Mesenchymal stem cell (in vitro differentiated cells and primary cell): ENCODE results near the gene AIDA.
"Not testable (repeated sequence)": the region's sequence is repeated elsewhere in the genome, so short reads cannot be mapped to it uniquely, and the experiment has no call there.

Experiments
- DNase-seq: peaks from one replicate; pipeline ENCODE4 v3.0.0-alpha.2; 2013
- H2AFZ ChIP-seq: one replicate; pipeline ENCODE4 v1.6.1; 2013; ENCODE audit warnings: low read depth, mild to moderate bottlenecking, control low read depth, inconsistent platforms, low read length, moderate library complexity
- H2AK5ac ChIP-seq: 2 replicates; pipeline ENCODE4 v1.6.1; 2013; ENCODE audit warnings: low read length, moderate library complexity, mild to moderate bottlenecking, inconsistent platforms; ENCODE audit not compliant: severe bottlenecking
- H2BK120ac ChIP-seq: one replicate; pipeline ENCODE4 v1.6.1; 2013; ENCODE audit warnings: low read depth, mild to moderate bottlenecking, inconsistent platforms, low read length, moderate library complexity
- H2BK12ac ChIP-seq, 2 experiments: one replicate each; pipeline ENCODE4 v1.6.1; 2013; ENCODE audit warnings: inconsistent platforms in 2 of 2, low read length in 2 of 2, mild to moderate bottlenecking in 2 of 2, moderate library complexity in 2 of 2, control low read depth in 1 of 2
- H2BK15ac ChIP-seq: one replicate; pipeline ENCODE4 v1.6.1; 2013; ENCODE audit warnings: mild to moderate bottlenecking, low read depth, inconsistent platforms; ENCODE audit not compliant: poor library complexity, severe bottlenecking
- H2BK5ac ChIP-seq: 2 replicates; pipeline ENCODE4 v1.6.1; 2013; ENCODE audit warnings: low read depth, mild to moderate bottlenecking, low read length, control low read depth, inconsistent platforms; ENCODE audit not compliant: poor library complexity, severe bottlenecking
- H3K14ac ChIP-seq, 2 experiments: one replicate each; pipeline ENCODE4 v1.6.1; 2013; ENCODE audit warnings: inconsistent platforms in 2 of 2, low read length in 2 of 2, control low read depth in 1 of 2, mild to moderate bottlenecking in 1 of 2, moderate library complexity in 1 of 2
- H3K18ac ChIP-seq, 2 experiments: one replicate each; pipeline ENCODE4 v1.6.1; 2013; ENCODE audit warnings: inconsistent platforms in 2 of 2, low read length in 2 of 2, control low read depth in 1 of 2, low read depth in 1 of 2, mild to moderate bottlenecking in 1 of 2
- H3K23ac ChIP-seq, 2 experiments: one replicate each; pipeline ENCODE4 v1.6.1; 2013; ENCODE audit warnings: inconsistent platforms in 2 of 2, low read length in 2 of 2, mild to moderate bottlenecking in 2 of 2, moderate library complexity in 2 of 2, control low read depth in 1 of 2
- H3K27ac ChIP-seq: 2 replicates; pipeline ENCODE4 v1.5.1; 2013; ENCODE audit warnings: mild to moderate bottlenecking, moderate library complexity, low read length, control low read depth, inconsistent platforms; ENCODE audit not compliant: poor library complexity, severe bottlenecking
- H3K27me3 ChIP-seq, 2 experiments: 2 replicates each; pipeline versions ENCODE4 v1.6.1 to v1.7.0; 2013; ENCODE audit warnings: low read length in 2 of 2, mild to moderate bottlenecking in 2 of 2, moderate library complexity in 2 of 2, control low read depth in 1 of 2, inconsistent platforms in 1 of 2; ENCODE audit not compliant: control insufficient read depth in 1 of 2, insufficient read depth in 1 of 2
- H3K36me3 ChIP-seq, 2 experiments: 2 replicates each; pipeline versions ENCODE4 v1.6.1 to v1.7.0; 2013; ENCODE audit warnings: low read length in 2 of 2, control low read depth in 1 of 2, inconsistent platforms in 1 of 2, low read depth in 1 of 2, mild to moderate bottlenecking in 1 of 2; ENCODE audit not compliant: insufficient read depth in 2 of 2, control insufficient read depth in 1 of 2
- H3K4ac ChIP-seq, 2 experiments: one replicate each; pipeline ENCODE4 v1.6.1; 2013; ENCODE audit warnings: inconsistent platforms in 2 of 2, low read length in 2 of 2, mild to moderate bottlenecking in 2 of 2, moderate library complexity in 2 of 2, control low read depth in 1 of 2, low read depth in 1 of 2
- H3K4me1 ChIP-seq: 2 replicates; pipeline ENCODE4 v1.6.1; 2013; ENCODE audit warnings: low read depth, low read length, control low read depth; ENCODE audit not compliant: control insufficient read depth, insufficient read depth
- H3K4me2 ChIP-seq: 2 replicates; pipeline ENCODE4 v1.6.1; 2013; ENCODE audit warnings: low read length, mild to moderate bottlenecking, inconsistent platforms; ENCODE audit not compliant: poor library complexity, severe bottlenecking
- H3K4me3 ChIP-seq, 2 experiments: 2 replicates each; pipeline versions ENCODE4 v1.5.1 to v1.7.0; 2013; ENCODE audit warnings: low read length in 2 of 2, mild to moderate bottlenecking in 2 of 2, control low read depth in 1 of 2, low read depth in 1 of 2; ENCODE audit not compliant: insufficient read depth in 1 of 2
- H3K79me1 ChIP-seq: replicated peaks from 2 replicates; pipeline ENCODE4 v1.6.1; 2013; ENCODE audit warnings: mild to moderate bottlenecking, control low read depth, low read length, inconsistent platforms; ENCODE audit not compliant: poor library complexity, severe bottlenecking
- H3K9ac ChIP-seq: 2 replicates; pipeline ENCODE4 v1.7.0; 2013; ENCODE audit warnings: mild to moderate bottlenecking, low read length, moderate library complexity
- H3K9me3 ChIP-seq: 2 replicates; pipeline ENCODE4 v1.7.0; 2013; ENCODE audit warnings: mild to moderate bottlenecking, low read length; ENCODE audit not compliant: control insufficient read depth
- H4K8ac ChIP-seq: one replicate; pipeline ENCODE4 v1.6.1; 2013; ENCODE audit warnings: inconsistent platforms, mild to moderate bottlenecking, low read length, moderate library complexity
- H4K91ac ChIP-seq: one replicate; pipeline ENCODE4 v1.6.1; 2013; ENCODE audit warnings: mild to moderate bottlenecking, low read length, inconsistent platforms
- WGBS: methylation state at CpG from one replicate; pipeline ENCODE4 v1.1.7; 2013; ENCODE audit warnings: mixed read lengths; 5-methylcytosine and 5-hydroxymethylcytosine counted together

The AIDA gene

GRCh38 chr1:222669107-222669506, 43.2 kb downstream of the AIDA start:
- Histone ChIP-seq H3K79me1 (peaks cover 17% of the 10 kb centered on the region), H3K36me3 (peaks cover 20 to 77% of the 10 kb centered on the region in 2 experiments)
- H4K8ac ChIP-seq, H3K4me1 ChIP-seq, H3K4me2 ChIP-seq, H3K14ac ChIP-seq, H2BK120ac ChIP-seq, H3K9me3 ChIP-seq, H3K18ac ChIP-seq, H2AK5ac ChIP-seq, H2BK15ac ChIP-seq, H3K4ac ChIP-seq, H2BK5ac ChIP-seq, H3K27me3 ChIP-seq, H2AFZ ChIP-seq, DNase-seq, H3K4me3 ChIP-seq, H4K91ac ChIP-seq, H3K9ac ChIP-seq, H2BK12ac ChIP-seq, H3K23ac ChIP-seq, H3K27ac ChIP-seq: not testable (repeated sequence)
- no CpG with 5 or more reads among the region's 2 CpGs for WGBS

GRCh38 chr1:222668184-222668583, 44.1 kb downstream of the AIDA start:
- H2AFZ ChIP-seq, H2BK5ac ChIP-seq, H3K9ac ChIP-seq, H3K27ac ChIP-seq, H2BK15ac ChIP-seq, H3K27me3 ChIP-seq, DNase-seq, H2BK12ac ChIP-seq, H3K18ac ChIP-seq, H3K23ac ChIP-seq, H3K4me2 ChIP-seq, H2AK5ac ChIP-seq, H3K4me1 ChIP-seq, H3K4ac ChIP-seq, H2BK120ac ChIP-seq, H4K91ac ChIP-seq, H3K14ac ChIP-seq, H4K8ac ChIP-seq, H3K4me3 ChIP-seq, H3K9me3 ChIP-seq: not testable (repeated sequence)
- no CpG with 5 or more reads among the region's 4 CpGs for WGBS
- peaks cover 24 to 82% of the 10 kb centered on the region in 2 experiments for H3K36me3 ChIP-seq
- H3K79me1 ChIP-seq, result peaks cover 19% of the 10 kb centered on the region

- H3K23ac ChIP-seq, result no peak overlapping the region
- H4K91ac ChIP-seq, result no peak overlapping the region
- no peak overlapping the region for H3K14ac ChIP-seq
- H2BK120ac ChIP-seq, result no peak overlapping the region
- no peak overlapping the region for H3K4ac ChIP-seq
- H3K79me1 ChIP-seq, result peaks cover 17% of the 10 kb centered on the region
- H2BK5ac ChIP-seq, result no peak overlapping the region
- H3K27me3 ChIP-seq, result no peaks in the 10 kb centered on the region
- H3K27ac ChIP-seq, result no peak overlapping the region
- DNase-seq, result peak; percentile 31
- H3K4me2 ChIP-seq, result no peak overlapping the region
- H2AK5ac ChIP-seq, result no peak overlapping the region
- H2BK12ac ChIP-seq, result no peak overlapping the region
- H2BK15ac ChIP-seq, result no peak overlapping the region
- no peak overlapping the region for H4K8ac ChIP-seq
- no peak overlapping the region for H3K4me3 ChIP-seq
- H3K9ac ChIP-seq, result no peak overlapping the region
- peaks cover 21 to 82% of the 10 kb centered on the region in 2 experiments for H3K36me3 ChIP-seq
- H3K18ac ChIP-seq, result no peak overlapping the region
- no peaks in the 10 kb centered on the region for H3K9me3 ChIP-seq
- 90% methylated on average over 5 of the region's 7 CpGs for WGBS
- H3K4me1 ChIP-seq, result no peaks in the 10 kb centered on the region
- H2AFZ ChIP-seq, result no peak overlapping the region
Observed at GRCh38 chr1:222665964-222666363, 46.3 kb downstream of the AIDA start.

GRCh38 chr1:222663431-222663934, 48.8 kb downstream of the AIDA start:
- Histone ChIP-seq H3K27ac (no peak overlapping the region), H2BK120ac (no peak overlapping the region), H3K4ac (no peak overlapping the region), H3K9me3 (no peaks in the 10 kb centered on the region), H3K14ac (no peak overlapping the region), H2AFZ (no peak overlapping the region), H3K79me1 (peaks cover 16% of the 10 kb centered on the region), H4K8ac (no peak overlapping the region), H4K91ac (no peak overlapping the region), H3K4me3 (no peak overlapping the region), H3K36me3 (peaks cover 20 to 94% of the 10 kb centered on the region in 2 experiments), H2BK12ac (no peak overlapping the region), H3K23ac (no peak overlapping the region), H3K9ac (no peak overlapping the region), H3K4me2 (no peak overlapping the region), H3K4me1 (no peaks in the 10 kb centered on the region), H2AK5ac (no peak overlapping the region), H3K27me3 (no peaks in the 10 kb centered on the region), H3K18ac (no peak overlapping the region), H2BK15ac (no peak overlapping the region), H2BK5ac (no peak overlapping the region)
- WGBS, result 100% methylated on average over 3 of the region's 4 CpGs
- DNase-seq, result no peak
